ENCODE results near the gene EVPL. TPM values are rescaled to one million over a fixed set of nuclear protein-coding genes. Genes with fewer than 3 reads are reported as not detected.

The EVPL gene
- total RNA-seq, 1 experiment from 2014 or later, result 58.0 TPM

DNA sequence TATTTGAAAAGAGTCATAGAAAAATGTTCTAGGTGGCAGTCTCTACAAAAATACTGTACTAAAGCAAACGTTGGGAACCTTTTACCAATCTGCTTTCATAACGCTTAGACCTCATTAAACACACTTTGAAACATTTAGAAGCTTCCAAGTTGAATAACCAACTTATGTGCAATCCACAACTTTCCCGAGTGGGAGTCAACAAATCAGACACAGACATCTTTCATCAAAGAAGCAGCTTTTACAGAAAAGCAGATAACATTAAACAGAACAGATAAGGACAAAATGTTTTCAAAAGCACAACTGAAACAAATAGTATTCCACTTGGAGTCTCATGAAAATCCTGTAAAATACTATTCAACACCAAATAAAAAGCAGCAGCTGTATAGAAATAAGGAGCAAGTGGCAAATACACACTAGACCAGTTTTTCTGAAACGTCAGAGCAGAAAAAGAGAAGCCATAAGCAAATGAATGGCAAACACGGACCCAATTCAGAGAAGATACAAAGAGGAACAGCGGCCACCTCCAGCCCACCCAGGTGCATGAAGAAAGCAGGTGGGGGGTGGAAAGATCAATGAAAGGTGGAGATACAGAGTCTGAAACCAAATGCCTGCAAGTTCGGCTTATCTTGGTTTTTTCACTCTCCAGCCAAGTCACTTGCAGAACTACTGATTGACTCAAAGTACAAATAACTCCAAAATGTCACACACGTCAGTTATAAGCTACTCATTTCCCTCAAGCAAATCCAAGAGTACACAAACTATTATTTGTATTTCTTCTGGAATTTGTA, 67.9 kb downstream of the EVPL start:
- POLR2A ChIA-PET, result interaction anchor here (1.1 kb wide), 1 partner anchor 19 kb away, joined by 8 read pairs; the partner anchor contains the start of genes ACOX1 and TEN1
- ATAC-seq, result no peak
- no peak overlapping the region for H3K4me2 ChIP-seq (ENCODE audit: low read length)

More for the DNA sequence above, 67.9 kb downstream of the EVPL start:
- intact Hi-C loops (cut with micrococcal nuclease), result no loop called here
- H3K79me2 ChIP-seq (ENCODE audit: insufficient read depth, low read length), result no peaks in the 10 kb centered on the region
- RAD21 ChIA-PET (ENCODE audit: low non-redundant PET in 1 of 2, low total read pairs in 2 of 2, uncharacterized antibody in 2 of 2, unreplicated experiment in 2 of 2), result no interaction called here
- no TSS peak for BruUV-seq (replicated peaks)
- H4K20me1 ChIP-seq (ENCODE audit: insufficient read depth), result no peaks in the 10 kb centered on the region
- TF ChIP-seq JUND (IDR thresholded peaks at IDR 0.05), result no peak
- no peaks in the 10 kb centered on the region for H3K9me2 ChIP-seq (ENCODE audit: insufficient read depth)
- CTCF ChIA-PET, result no interaction called here
- H2AFZ ChIP-seq (ENCODE audit: low read depth, low read length, poor library complexity, severe bottlenecking), result no peak overlapping the region
- H3K27me3 ChIP-seq (ENCODE audit: insufficient read depth, low read length), result no peaks in the 10 kb centered on the region
- H3K4me1 ChIP-seq (ENCODE audit: control insufficient read depth in 1 of 2, insufficient read depth in 2 of 2, low read length in 2 of 2), result no peaks in the 10 kb centered on the region
- peaks cover 10 to 13% of the 10 kb centered on the region in 2 experiments; a peak in 3 of 4 replicates for H3K36me3 ChIP-seq (ENCODE audit: control insufficient read depth in 1 of 2, insufficient read depth in 2 of 2, low read length in 2 of 2)
- H3K9me3 ChIP-seq (ENCODE audit: control insufficient read depth in 1 of 2, insufficient read depth in 1 of 2, low read depth in 1 of 2, low read length in 2 of 2), result no peaks in the 10 kb centered on the region
- no peak overlapping the region for H3K4me3 ChIP-seq (replicated peaks in 1 of 2; ENCODE audit: low read depth in 1 of 2, low read length in 2 of 2)
- DNase-seq (ENCODE audit: low read depth, low spot score), result no peak
- H3K9ac ChIP-seq (ENCODE audit: low read length), result no peak overlapping the region
- H3K27ac ChIP-seq (ENCODE audit: low read depth, low read length), result no peak overlapping the region

Other genes with a start within 250 kb of the EVPL start
- 40.6 TPM for gene UNK, start 242.5 kb downstream of the EVPL start, total RNA-seq (2021; ENCODE audit: unreplicated experiment)
- 20.2 TPM for gene UNC13D, start 182.9 kb downstream of the EVPL start, total RNA-seq (2021; ENCODE audit: unreplicated experiment)
- gene WBP2, start 172.0 kb downstream of the EVPL start, total RNA-seq (2021; ENCODE audit: unreplicated experiment), result 132 TPM
- gene TRIM47, start 148.7 kb downstream of the EVPL start, total RNA-seq (2021; ENCODE audit: unreplicated experiment), result 86.7 TPM
- gene TRIM65, start 130.4 kb downstream of the EVPL start, total RNA-seq (2021; ENCODE audit: unreplicated experiment), result 53.0 TPM
- 219 TPM for gene MRPL38, start 122.4 kb downstream of the EVPL start, total RNA-seq (2021; ENCODE audit: unreplicated experiment)
- gene FBF1, start 86.3 kb downstream of the EVPL start, total RNA-seq (2021; ENCODE audit: unreplicated experiment), result 22.8 TPM
- gene ACOX1, start 48.1 kb downstream of the EVPL start, total RNA-seq (2021; ENCODE audit: unreplicated experiment), result 50.2 TPM
- gene TEN1, start 48.1 kb downstream of the EVPL start, total RNA-seq (2021; ENCODE audit: unreplicated experiment), result 18.5 TPM
- gene CDK3, start 26.5 kb downstream of the EVPL start, total RNA-seq (2021; ENCODE audit: unreplicated experiment), result 7.1 TPM
- gene SRP68, start 45.2 kb upstream of the EVPL start, total RNA-seq (2021; ENCODE audit: unreplicated experiment), result 152 TPM
- gene GALR2, start 47.5 kb upstream of the EVPL start, total RNA-seq (2021; ENCODE audit: unreplicated experiment), result 0.27 TPM
- not detected for gene ZACN, start 51.9 kb upstream of the EVPL start, total RNA-seq (2021; ENCODE audit: unreplicated experiment)
- 114 TPM for gene EXOC7, start 76.5 kb upstream of the EVPL start, total RNA-seq (2021; ENCODE audit: unreplicated experiment)
- 0.61 TPM for gene FOXJ1, start 113.9 kb upstream of the EVPL start, total RNA-seq (2021; ENCODE audit: unreplicated experiment)
- gene RNF157, start 213.2 kb upstream of the EVPL start, total RNA-seq (2021; ENCODE audit: unreplicated experiment), result 0.86 TPM
- 94.3 TPM for gene UBALD2, start 238.0 kb upstream of the EVPL start, total RNA-seq (2021; ENCODE audit: unreplicated experiment)